Mesenchymal stem cell (in vitro differentiated cells and primary cell): ENCODE data around the gene ALDH1L2.

Experiments used
- DNase-seq: peaks from one replicate; pipeline ENCODE4 v3.0.0-alpha.2; 2013
- H2AFZ ChIP-seq: one replicate; pipeline ENCODE4 v1.6.1; 2013; ENCODE audit warnings: low read depth, mild to moderate bottlenecking, control low read depth, inconsistent platforms, low read length, moderate library complexity
- H2AK5ac ChIP-seq: 2 replicates; pipeline ENCODE4 v1.6.1; 2013; ENCODE audit warnings: low read length, moderate library complexity, mild to moderate bottlenecking, inconsistent platforms; ENCODE audit not compliant: severe bottlenecking
- H2BK120ac ChIP-seq: one replicate; pipeline ENCODE4 v1.6.1; 2013; ENCODE audit warnings: low read depth, mild to moderate bottlenecking, inconsistent platforms, low read length, moderate library complexity
- H2BK12ac ChIP-seq, 2 experiments: one replicate each; pipeline ENCODE4 v1.6.1; 2013; ENCODE audit warnings: inconsistent platforms in 2 of 2, low read length in 2 of 2, mild to moderate bottlenecking in 2 of 2, moderate library complexity in 2 of 2, control low read depth in 1 of 2
- H2BK15ac ChIP-seq: one replicate; pipeline ENCODE4 v1.6.1; 2013; ENCODE audit warnings: mild to moderate bottlenecking, low read depth, inconsistent platforms; ENCODE audit not compliant: poor library complexity, severe bottlenecking
- H2BK5ac ChIP-seq: 2 replicates; pipeline ENCODE4 v1.6.1; 2013; ENCODE audit warnings: low read depth, mild to moderate bottlenecking, low read length, control low read depth, inconsistent platforms; ENCODE audit not compliant: poor library complexity, severe bottlenecking
- H3K14ac ChIP-seq, 2 experiments: one replicate each; pipeline ENCODE4 v1.6.1; 2013; ENCODE audit warnings: inconsistent platforms in 2 of 2, low read length in 2 of 2, control low read depth in 1 of 2, mild to moderate bottlenecking in 1 of 2, moderate library complexity in 1 of 2
- H3K18ac ChIP-seq, 2 experiments: one replicate each; pipeline ENCODE4 v1.6.1; 2013; ENCODE audit warnings: inconsistent platforms in 2 of 2, low read length in 2 of 2, control low read depth in 1 of 2, low read depth in 1 of 2, mild to moderate bottlenecking in 1 of 2
- H3K23ac ChIP-seq, 2 experiments: one replicate each; pipeline ENCODE4 v1.6.1; 2013; ENCODE audit warnings: inconsistent platforms in 2 of 2, low read length in 2 of 2, mild to moderate bottlenecking in 2 of 2, moderate library complexity in 2 of 2, control low read depth in 1 of 2
- H3K27ac ChIP-seq: 2 replicates; pipeline ENCODE4 v1.5.1; 2013; ENCODE audit warnings: mild to moderate bottlenecking, moderate library complexity, low read length, control low read depth, inconsistent platforms; ENCODE audit not compliant: poor library complexity, severe bottlenecking
- H3K27me3 ChIP-seq, 2 experiments: 2 replicates each; pipeline versions ENCODE4 v1.6.1 to v1.7.0; 2013; ENCODE audit warnings: low read length in 2 of 2, mild to moderate bottlenecking in 2 of 2, moderate library complexity in 2 of 2, control low read depth in 1 of 2, inconsistent platforms in 1 of 2; ENCODE audit not compliant: control insufficient read depth in 1 of 2, insufficient read depth in 1 of 2
- H3K36me3 ChIP-seq, 2 experiments: 2 replicates each; pipeline versions ENCODE4 v1.6.1 to v1.7.0; 2013; ENCODE audit warnings: low read length in 2 of 2, control low read depth in 1 of 2, inconsistent platforms in 1 of 2, low read depth in 1 of 2, mild to moderate bottlenecking in 1 of 2; ENCODE audit not compliant: insufficient read depth in 2 of 2, control insufficient read depth in 1 of 2
- H3K4ac ChIP-seq, 2 experiments: one replicate each; pipeline ENCODE4 v1.6.1; 2013; ENCODE audit warnings: inconsistent platforms in 2 of 2, low read length in 2 of 2, mild to moderate bottlenecking in 2 of 2, moderate library complexity in 2 of 2, control low read depth in 1 of 2, low read depth in 1 of 2
- H3K4me1 ChIP-seq: 2 replicates; pipeline ENCODE4 v1.6.1; 2013; ENCODE audit warnings: low read depth, low read length, control low read depth; ENCODE audit not compliant: control insufficient read depth, insufficient read depth
- H3K4me2 ChIP-seq: 2 replicates; pipeline ENCODE4 v1.6.1; 2013; ENCODE audit warnings: low read length, mild to moderate bottlenecking, inconsistent platforms; ENCODE audit not compliant: poor library complexity, severe bottlenecking
- H3K4me3 ChIP-seq, 2 experiments: 2 replicates each; pipeline versions ENCODE4 v1.5.1 to v1.7.0; 2013; ENCODE audit warnings: low read length in 2 of 2, mild to moderate bottlenecking in 2 of 2, control low read depth in 1 of 2, low read depth in 1 of 2; ENCODE audit not compliant: insufficient read depth in 1 of 2
- H3K79me1 ChIP-seq: replicated peaks from 2 replicates; pipeline ENCODE4 v1.6.1; 2013; ENCODE audit warnings: mild to moderate bottlenecking, control low read depth, low read length, inconsistent platforms; ENCODE audit not compliant: poor library complexity, severe bottlenecking
- H3K9ac ChIP-seq: 2 replicates; pipeline ENCODE4 v1.7.0; 2013; ENCODE audit warnings: mild to moderate bottlenecking, low read length, moderate library complexity
- H3K9me3 ChIP-seq: 2 replicates; pipeline ENCODE4 v1.7.0; 2013; ENCODE audit warnings: mild to moderate bottlenecking, low read length; ENCODE audit not compliant: control insufficient read depth
- H4K8ac ChIP-seq: one replicate; pipeline ENCODE4 v1.6.1; 2013; ENCODE audit warnings: inconsistent platforms, mild to moderate bottlenecking, low read length, moderate library complexity
- H4K91ac ChIP-seq: one replicate; pipeline ENCODE4 v1.6.1; 2013; ENCODE audit warnings: mild to moderate bottlenecking, low read length, inconsistent platforms
- WGBS: methylation state at CpG from one replicate; pipeline ENCODE4 v1.1.7; 2013; ENCODE audit warnings: mixed read lengths; 5-methylcytosine and 5-hydroxymethylcytosine counted together

ALDH1L2 gene

DNA sequence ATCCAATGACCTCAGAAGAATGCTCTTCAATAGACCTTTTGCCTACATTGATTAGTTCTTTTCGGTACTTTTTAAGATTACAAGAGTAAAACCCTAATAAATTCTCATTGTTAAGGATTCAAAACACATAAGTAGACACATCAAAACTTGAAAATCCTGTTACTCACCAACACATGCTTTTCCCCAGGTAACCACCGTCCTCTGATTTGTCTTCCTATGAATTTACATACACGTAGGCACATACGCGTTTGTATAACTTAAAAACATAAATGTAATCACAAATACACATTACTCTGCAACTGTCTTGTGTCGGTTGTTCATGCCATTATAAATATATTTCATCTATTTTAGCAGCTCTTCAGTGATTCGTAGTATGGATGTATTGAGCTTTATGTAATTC lies 22.4 kb upstream of the ALDH1L2 start:
- Histone ChIP-seq H3K27ac (no peak overlapping the region), H3K4me2 (no peak overlapping the region), H2AK5ac (no peak overlapping the region), H2BK120ac (no peak overlapping the region), H4K91ac (no peak overlapping the region), H3K18ac (no peak overlapping the region), H3K27me3 (no peaks in the 10 kb centered on the region), H3K36me3 (peaks cover 0 to 5% of the 10 kb centered on the region in 2 experiments), H3K9me3 (no peaks in the 10 kb centered on the region), H3K79me1 (no peaks in the 10 kb centered on the region), H3K23ac (no peak overlapping the region), H3K9ac (peak overlapping the region; percentile 97), H3K4ac (no peak overlapping the region), H4K8ac (no peak overlapping the region), H3K4me1 (peaks cover 2% of the 10 kb centered on the region), H2BK12ac (no peak overlapping the region), H3K4me3 (peak overlapping the region in 1 of 2 experiments; percentile 95), H2BK15ac (no peak overlapping the region), H2BK5ac (no peak overlapping the region), H2AFZ (no peak overlapping the region), H3K14ac (no peak overlapping the region)
- no peak for DNase-seq
- WGBS = 79% methylated on average over 5 of the region's 7 CpGs

DNA sequence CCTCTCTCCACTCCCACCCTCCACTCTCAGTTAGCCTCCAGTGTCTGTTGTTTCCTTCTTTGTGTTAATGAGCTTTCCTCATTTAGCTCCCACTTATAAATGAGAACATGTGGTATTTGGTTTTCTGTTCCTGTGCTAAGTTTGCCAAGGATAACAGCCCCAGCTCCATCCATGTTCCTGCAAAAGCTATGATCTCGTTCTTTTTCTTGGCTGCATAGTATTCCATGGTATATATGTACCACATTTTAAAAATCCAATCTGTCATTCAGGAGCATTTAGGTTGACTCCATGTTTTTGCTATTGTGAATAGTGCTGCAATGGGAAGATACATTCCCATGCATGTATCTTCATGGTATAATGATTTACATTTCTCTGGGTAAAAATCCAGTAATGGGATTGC lies 20.5 kb upstream of the ALDH1L2 start:
- H3K14ac ChIP-seq = no peak overlapping the region
- no peak overlapping the region for H3K4me3 ChIP-seq
- no peaks in the 10 kb centered on the region for H3K36me3 ChIP-seq
- no peak overlapping the region for H2BK15ac ChIP-seq
- H2AFZ ChIP-seq = no peak overlapping the region
- H2BK12ac ChIP-seq = no peak overlapping the region
- H3K27ac ChIP-seq = no peak overlapping the region
- no peak overlapping the region for H3K4ac ChIP-seq
- no CpG with 5 or more reads among the region's 1 CpG for WGBS
- no peak overlapping the region for H3K23ac ChIP-seq
- H2AK5ac ChIP-seq = no peak overlapping the region
- no peaks in the 10 kb centered on the region for H3K27me3 ChIP-seq
- H2BK5ac ChIP-seq = no peak overlapping the region
- H3K4me2 ChIP-seq = no peak overlapping the region
- no peak overlapping the region for H4K91ac ChIP-seq
- H3K4me1 ChIP-seq = peaks cover 3% of the 10 kb centered on the region
- no peaks in the 10 kb centered on the region for H3K9me3 ChIP-seq
- no peak overlapping the region for H4K8ac ChIP-seq
- no peak overlapping the region for H3K18ac ChIP-seq
- no peak overlapping the region for H3K9ac ChIP-seq
- no peak for DNase-seq
- no peaks in the 10 kb centered on the region for H3K79me1 ChIP-seq
- no peak overlapping the region for H2BK120ac ChIP-seq

DNA sequence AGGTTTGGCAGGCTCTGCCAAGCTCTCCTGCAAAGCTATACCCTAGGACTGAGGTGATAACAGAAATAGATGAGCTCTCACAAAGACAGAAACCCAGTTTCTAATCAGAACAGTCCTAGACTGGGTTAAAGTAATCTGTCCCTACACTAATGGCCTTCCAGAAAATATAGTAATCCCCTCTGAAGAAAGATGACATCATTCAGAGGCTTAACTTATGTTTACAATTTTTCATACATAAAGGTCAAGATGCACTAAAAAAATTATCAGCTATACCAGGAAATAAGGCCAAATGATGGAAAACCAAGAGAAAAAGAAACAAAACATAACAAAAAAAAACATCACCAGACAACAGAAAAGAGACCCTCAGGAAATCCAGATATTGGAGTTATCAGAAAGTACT lies 18.4 kb upstream of the ALDH1L2 start:
- no peak overlapping the region for H2BK120ac ChIP-seq
- no peaks in the 10 kb centered on the region for H3K9me3 ChIP-seq
- H3K23ac ChIP-seq = no peak overlapping the region
- H2BK12ac ChIP-seq = no peak overlapping the region
- H2BK5ac ChIP-seq = no peak overlapping the region
- peaks cover 2% of the 10 kb centered on the region for H3K4me1 ChIP-seq
- no peak overlapping the region for H3K4ac ChIP-seq
- no peak overlapping the region for H4K8ac ChIP-seq
- no peak overlapping the region for H3K4me3 ChIP-seq
- H2BK15ac ChIP-seq = no peak overlapping the region
- H4K91ac ChIP-seq = no peak overlapping the region
- no peak overlapping the region for H3K14ac ChIP-seq
- H3K36me3 ChIP-seq = no peaks in the 10 kb centered on the region
- H2AK5ac ChIP-seq = no peak overlapping the region
- no peak overlapping the region for H3K27ac ChIP-seq
- H2AFZ ChIP-seq = no peak overlapping the region
- no peak for DNase-seq
- no peak overlapping the region for H3K4me2 ChIP-seq
- no peaks in the 10 kb centered on the region for H3K27me3 ChIP-seq
- H3K9ac ChIP-seq = no peak overlapping the region
- no peak overlapping the region for H3K18ac ChIP-seq
- no peaks in the 10 kb centered on the region for H3K79me1 ChIP-seq

DNA sequence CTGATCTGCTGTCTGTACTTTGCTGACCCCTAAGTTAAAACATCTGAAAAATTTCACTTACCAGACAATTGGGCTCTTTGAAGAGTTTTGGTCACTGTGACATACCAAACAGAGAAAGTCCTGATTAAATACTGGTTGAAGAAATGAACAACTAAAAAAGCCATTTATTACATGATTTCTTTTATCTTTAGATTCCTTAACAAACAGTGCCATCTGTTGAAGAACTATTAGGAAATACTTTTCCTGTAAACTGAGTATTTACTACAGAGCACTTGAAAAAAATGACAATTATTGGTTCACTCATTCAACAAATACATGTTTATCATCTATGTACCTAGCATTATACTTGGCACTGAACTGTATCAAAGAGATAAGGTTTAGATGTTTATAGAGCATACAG lies 16.7 kb upstream of the ALDH1L2 start:
- DNase-seq = peak; percentile 40
- Histone ChIP-seq H3K4me2 (no peak overlapping the region), H2BK120ac (no peak overlapping the region), H3K27ac (no peak overlapping the region), H2BK12ac (no peak overlapping the region), H2AFZ (no peak overlapping the region), H3K9me3 (no peaks in the 10 kb centered on the region), H2BK5ac (no peak overlapping the region), H3K18ac (no peak overlapping the region), H3K4me3 (peak overlapping the region in 1 of 2 experiments; percentile 31), H4K91ac (no peak overlapping the region), H3K14ac (no peak overlapping the region), H4K8ac (no peak overlapping the region), H3K23ac (no peak overlapping the region), H3K4me1 (peaks cover 2% of the 10 kb centered on the region), H3K9ac (peak overlapping the region; percentile 79), H2AK5ac (no peak overlapping the region), H3K27me3 (no peaks in the 10 kb centered on the region), H3K4ac (no peak overlapping the region), H3K36me3 (no peaks in the 10 kb centered on the region), H2BK15ac (no peak overlapping the region), H3K79me1 (no peaks in the 10 kb centered on the region)
